Activated CD4-positive, alpha-beta T cell treated with anti-CD3 and anti-CD28 coated beads, Interleukin-2, Interleukin-6, amounts not matched to agents 100 ng/mL and 50 ng/mL, durations not matched to agents 16 hours and 8 hours (primary cell): ENCODE measurements around the gene SMAD1.
"Not testable (repeated sequence)": the region's sequence is repeated elsewhere in the genome, so short reads cannot be mapped to it uniquely, and the experiment has no call there.

Experiments
- DNase-seq: peaks from one replicate; pipeline ENCODE4 v3.0.0-alpha.2; 2020

The SMAD1 gene

GRCh38 chr4:145566086-145566708 is 84.5 kb downstream of the SMAD1 start:
- DNase-seq: no peak

- DNase-seq: no peak
These were observed 85.1 kb downstream of the SMAD1 start for GRCh38 chr4:145566768-145567167.

- DNase-seq: no peak
These were observed 85.9 kb downstream of the SMAD1 start for GRCh38 chr4:145567516-145567915.

GRCh38 chr4:145574546-145574945 is 92.9 kb downstream of the SMAD1 start:
- not testable (repeated sequence) for DNase-seq

GRCh38 chr4:145580906-145581305 is 99.3 kb downstream of the SMAD1 start:
- no peak for DNase-seq

- no peak for DNase-seq
These were observed 101.8 kb downstream of the SMAD1 start for GRCh38 chr4:145583191-145584055.

- DNase-seq: no peak
These were observed 105.6 kb downstream of the SMAD1 start for GRCh38 chr4:145587088-145587754.

- not testable (repeated sequence) for DNase-seq
These were observed 107.7 kb downstream of the SMAD1 start for GRCh38 chr4:145589381-145589780.

- DNase-seq: no peak
These were observed 108.5 kb downstream of the SMAD1 start for GRCh38 chr4:145589916-145590702.

- DNase-seq: no peak
These were observed 120.6 kb downstream of the SMAD1 start for GRCh38 chr4:145602129-145602760.

- no peak for DNase-seq
These were observed 124.3 kb downstream of the SMAD1 start for GRCh38 chr4:145605941-145606340.
